Sigmoid colon (tissue), 3 donors: Measurements from ENCODE around the gene LPCAT3.

ENCODE experiments used
- POLR2A ChIP-seq, 2 donors: fragments of 450-650 bp; IDR thresholded peaks; one replicate each; pipeline ENCODE4 v1.6.1; 2016; ENCODE audit warnings: antibody characterized with exemption in 2 of 2, mild to moderate bottlenecking in 2 of 2, moderate library complexity in 2 of 2
- TF ChIP-seq, protein P1 (sequence below), 4 experiments: fragments of 450-650 bp in 3 of 4; fragments of 200-600 bp in 1 of 4; IDR thresholded peaks; one replicate each; pipeline ENCODE4 v1.5.1; 2016 to 2019; ENCODE audit warnings: antibody characterized with exemption in 4 of 4, mild to moderate bottlenecking in 3 of 4, moderate library complexity in 2 of 4

- TF ChIP-seq, protein P1, sequence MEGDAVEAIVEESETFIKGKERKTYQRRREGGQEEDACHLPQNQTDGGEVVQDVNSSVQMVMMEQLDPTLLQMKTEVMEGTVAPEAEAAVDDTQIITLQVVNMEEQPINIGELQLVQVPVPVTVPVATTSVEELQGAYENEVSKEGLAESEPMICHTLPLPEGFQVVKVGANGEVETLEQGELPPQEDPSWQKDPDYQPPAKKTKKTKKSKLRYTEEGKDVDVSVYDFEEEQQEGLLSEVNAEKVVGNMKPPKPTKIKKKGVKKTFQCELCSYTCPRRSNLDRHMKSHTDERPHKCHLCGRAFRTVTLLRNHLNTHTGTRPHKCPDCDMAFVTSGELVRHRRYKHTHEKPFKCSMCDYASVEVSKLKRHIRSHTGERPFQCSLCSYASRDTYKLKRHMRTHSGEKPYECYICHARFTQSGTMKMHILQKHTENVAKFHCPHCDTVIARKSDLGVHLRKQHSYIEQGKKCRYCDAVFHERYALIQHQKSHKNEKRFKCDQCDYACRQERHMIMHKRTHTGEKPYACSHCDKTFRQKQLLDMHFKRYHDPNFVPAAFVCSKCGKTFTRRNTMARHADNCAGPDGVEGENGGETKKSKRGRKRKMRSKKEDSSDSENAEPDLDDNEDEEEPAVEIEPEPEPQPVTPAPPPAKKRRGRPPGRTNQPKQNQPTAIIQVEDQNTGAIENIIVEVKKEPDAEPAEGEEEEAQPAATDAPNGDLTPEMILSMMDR (IDR thresholded peaks at IDR 0.05): no peak
- TF ChIP-seq POLR2A (IDR thresholded peaks at IDR 0.05): no peak
Measured at GRCh38 chr12:6978188-6978587, 40.1 kb downstream of the LPCAT3 start.
